Lower lobe of right lung (tissue), 2 donors: ENCODE data around the gene TBCA. TPM values are rescaled to one million over a fixed set of nuclear protein-coding genes. Genes with fewer than 3 reads are reported as not detected.
"Not testable (repeated sequence)": the region's sequence is repeated elsewhere in the genome, so short reads cannot be mapped to it uniquely, and the experiment has no call there.

Experiments used
- ATAC-seq, 2 donors: fragments of 200-7000 bp; cut with Tn5 transposase; one replicate each; pipeline ENCODE4 v1.9.1; 2020 to 2022; ENCODE audit warnings: mild to moderate bottlenecking in 2 of 2, moderate library complexity in 2 of 2
- DNase-seq: peaks from one replicate; pipeline ENCODE4 v3.0.0-alpha.2; 2020
- H3K27ac ChIP-seq: fragments of 200-600 bp; one replicate; pipeline ENCODE4 v1.8.0; 2022
- H3K27me3 ChIP-seq: fragments of 200-600 bp; one replicate; pipeline ENCODE4 v1.8.0; 2022; ENCODE audit warnings: low read depth
- H3K36me3 ChIP-seq: fragments of 200-600 bp; one replicate; pipeline ENCODE4 v1.8.0; 2022; ENCODE audit warnings: mild to moderate bottlenecking
- H3K4me1 ChIP-seq: fragments of 200-600 bp; one replicate; pipeline ENCODE4 v1.8.0; 2022
- H3K4me3 ChIP-seq: fragments of 200-600 bp; one replicate; pipeline ENCODE4 v1.8.0; 2022; ENCODE audit warnings: mild to moderate bottlenecking
- H3K9me3 ChIP-seq: fragments of 200-600 bp; one replicate; pipeline ENCODE4 v1.8.0; 2022
- CTCF ChIP-seq: fragments of 200-600 bp; IDR thresholded peaks from one replicate; pipeline ENCODE4 v1.8.0; 2022; ENCODE audit warnings: antibody characterized with exemption, mild to moderate bottlenecking
- intact Hi-C: fragments of 100-400 bp; cut with DNase I; formaldehyde crosslinking; loops from one replicate; pipeline ENCODE4 v1.11.0; 2022
- total RNA-seq: library from RNA; stranded (reverse); fragmentation: NEBNext Ultra II Directional; extraction: Animal tissue kit (Norgen Biotek cat#: 25700); gene quantifications from one replicate; pipeline ENCODE4 v1.2.1, GENCODE V29; 2021
- donor health status: DM: no; HTN: yes; CAD: no; lungs with severe emphysema.

Gene TBCA
- total RNA-seq, 1 donor from 2014 or later = 117 TPM

GRCh38 chr5:77719666-77720363, 56.3 kb downstream of the TBCA start:
- Histone ChIP-seq H3K27me3 (no peaks in the 10 kb centered on the region), H3K4me3 (no peak overlapping the region), H3K36me3 (no peaks in the 10 kb centered on the region), H3K9me3 (no peaks in the 10 kb centered on the region), H3K4me1 (peaks cover 5% of the 10 kb centered on the region), H3K27ac (no peak overlapping the region)
- no peak for TF ChIP-seq CTCF
- ATAC-seq (no peak), DNase-seq (no peak)
- intact Hi-C loops = no loop called here

- no peak overlapping the region for H3K4me3 ChIP-seq
- ATAC-seq = no peak
Observed at GRCh38 chr5:77718934-77719610, 57.1 kb downstream of the TBCA start.

GRCh38 chr5:77709993-77710685, 66.0 kb downstream of the TBCA start:
- H3K9me3 ChIP-seq = no peaks in the 10 kb centered on the region
- ATAC-seq (no peak), DNase-seq (no peak)
- intact Hi-C loops = no loop called here
- no peaks in the 10 kb centered on the region for H3K27me3 ChIP-seq
- no peak for TF ChIP-seq CTCF
- no peaks in the 10 kb centered on the region for H3K4me1 ChIP-seq
- H3K27ac ChIP-seq = no peak overlapping the region
- H3K36me3 ChIP-seq = peaks cover 28% of the 10 kb centered on the region
- no peak overlapping the region for H3K4me3 ChIP-seq

More at GRCh38 chr5:77718934-77719610, 57.1 kb downstream of the TBCA start:
- intact Hi-C loops = no loop called here
- no peak for DNase-seq
- H3K27me3 ChIP-seq = no peaks in the 10 kb centered on the region
- no peaks in the 10 kb centered on the region for H3K9me3 ChIP-seq
- H3K36me3 ChIP-seq = no peaks in the 10 kb centered on the region
- peaks cover 5% of the 10 kb centered on the region for H3K4me1 ChIP-seq
- TF ChIP-seq CTCF = no peak
- H3K27ac ChIP-seq = no peak overlapping the region

- no peak for DNase-seq
- no peaks in the 10 kb centered on the region for H3K9me3 ChIP-seq
- intact Hi-C loops = no loop called here
- no peak overlapping the region for H3K27ac ChIP-seq
- peaks cover 36% of the 10 kb centered on the region for H3K36me3 ChIP-seq
- H3K4me3 ChIP-seq = no peak overlapping the region
- H3K27me3 ChIP-seq = no peaks in the 10 kb centered on the region
- H3K4me1 ChIP-seq = no peaks in the 10 kb centered on the region
- no peak for ATAC-seq
- TF ChIP-seq CTCF = no peak
Observed at GRCh38 chr5:77709340-77709739, 66.8 kb downstream of the TBCA start.

GRCh38 chr5:77707791-77708190, 68.3 kb downstream of the TBCA start:
- intact Hi-C loops = no loop called here
- peaks cover 51% of the 10 kb centered on the region for H3K36me3 ChIP-seq
- ATAC-seq = no peak

GRCh38 chr5:77699569-77699968, 76.6 kb downstream of the TBCA start:
- H3K27me3 ChIP-seq, intact Hi-C loops, H3K4me3 ChIP-seq, DNase-seq, H3K27ac ChIP-seq, H3K4me1 ChIP-seq, H3K9me3 ChIP-seq, ATAC-seq: not testable (repeated sequence)
- peaks cover 32% of the 10 kb centered on the region for H3K36me3 ChIP-seq

More at GRCh38 chr5:77707791-77708190, 68.3 kb downstream of the TBCA start:
- Histone ChIP-seq H3K9me3 (no peaks in the 10 kb centered on the region), H3K27me3 (no peaks in the 10 kb centered on the region), H3K4me1 (no peaks in the 10 kb centered on the region), H3K4me3 (no peak overlapping the region), H3K27ac (no peak overlapping the region)
- DNase-seq = no peak
- TF ChIP-seq CTCF = no peak
